ENCODE results near the gene GHRHR. TPM values are rescaled to one million over a fixed set of nuclear protein-coding genes. Genes with fewer than 3 reads are reported as not detected.

GHRHR gene
- total and polyA plus RNA-seq, 2 donors (not counting 1 experiment from before 2014, with no cell fraction given): not detected

- Histone ChIP-seq H3K4me1 (ENCODE audit: control insufficient read depth in 2 of 2, insufficient read depth in 2 of 2, low read length in 2 of 2) (no peaks in the 10 kb centered on the region), H3K36me3 (replicated peaks in 1 of 2; ENCODE audit: control extremely low read depth in 1 of 2, control insufficient read depth in 1 of 2, extremely low read depth in 1 of 2, insufficient read depth in 2 of 2, low read length in 1 of 2) (no peaks in the 10 kb centered on the region), H3K4me3 (ENCODE audit: control extremely low read depth in 1 of 5, extremely low read depth in 1 of 5, insufficient read depth in 1 of 5, low read depth in 2 of 5, low read length in 4 of 5) (no peak overlapping the region), H4K20me1 (ENCODE audit: control insufficient read depth, insufficient read depth, low read length, poor library complexity, severe bottlenecking) (no peaks in the 10 kb centered on the region), H3K27ac (ENCODE audit: low read length in 2 of 2) (no peak overlapping the region), H3K4me2 (replicated peaks; ENCODE audit: low read depth, low read length, poor library complexity, severe bottlenecking) (no peak overlapping the region), H3K79me2 (ENCODE audit: control insufficient read depth, insufficient read depth, low read length) (no peaks in the 10 kb centered on the region), H3K9me3 (ENCODE audit: control extremely low read depth in 1 of 3, control insufficient read depth in 2 of 3, insufficient read depth in 1 of 3, low read length in 2 of 3) (peaks cover 0 to 12% (median 0%) of the 10 kb centered on the region in 3 donors), H2AFZ (ENCODE audit: insufficient read depth, low read depth, low read length, poor library complexity, severe bottlenecking) (no peak overlapping the region), H3K9ac (ENCODE audit: low read length) (no peak overlapping the region), H3K27me3 (replicated peaks in 1 of 4; ENCODE audit: control extremely low read depth in 1 of 4, control insufficient read depth in 3 of 4, insufficient read depth in 4 of 4, low read length in 3 of 4) (peaks cover 0 to 3% (median 0%) of the 10 kb centered on the region in 4 experiments)
- Mint-ChIP-seq H3K4me1 (no peaks in the 10 kb centered on the region), H3K4me3 (no peak overlapping the region), H3K27ac (no peak overlapping the region), H3K9me3 (ENCODE audit: insufficient read depth) (no peaks in the 10 kb centered on the region), H3K27me3 (peaks cover 18% of the 10 kb centered on the region)
- ATAC-seq (ENCODE audit: low read depth) (no peak), DNase-seq (no peak)
- no peak for TF ChIP-seq EZH2 (IDR thresholded peaks at IDR 0.05; ENCODE audit: borderline replicate concordance, insufficient read depth, low read depth, low read length, poor library complexity, severe bottlenecking)
- no peak for TF ChIP-seq CTCF (IDR thresholded peaks at IDR 0.05)
- CTCF ChIA-PET: interaction anchor here (0.9 kb wide), 1 partner anchor 44 kb away, joined by 3 read pairs; no protein-coding TSS in a partner anchor
- intact Hi-C loops (cut with micrococcal nuclease): no loop called here
- POLR2A ChIA-PET: no interaction called here
- WGBS (ENCODE audit: insufficient coverage): 35% methylated on average over 13 of the region's 20 CpGs
Observed at GRCh38 chr7:31027161-31027965, 63.6 kb downstream of the GHRHR start.

- intact Hi-C loops (cut with micrococcal nuclease): no loop called here
- Mint-ChIP-seq H3K9me3 (ENCODE audit: insufficient read depth) (no peaks in the 10 kb centered on the region), H3K27me3 (peaks cover 18% of the 10 kb centered on the region), H3K4me1 (no peaks in the 10 kb centered on the region), H3K4me3 (no peak overlapping the region), H3K27ac (no peak overlapping the region)
- ChIA-PET CTCF (no interaction called here), POLR2A (no interaction called here)
- no peak for TF ChIP-seq CTCF (IDR thresholded peaks at IDR 0.05)
- TF ChIP-seq EZH2 (IDR thresholded peaks at IDR 0.05; ENCODE audit: borderline replicate concordance, insufficient read depth, low read depth, low read length, poor library complexity, severe bottlenecking): no peak
- Histone ChIP-seq H3K4me1 (ENCODE audit: control insufficient read depth in 2 of 2, insufficient read depth in 2 of 2, low read length in 2 of 2) (no peaks in the 10 kb centered on the region), H4K20me1 (ENCODE audit: control insufficient read depth, insufficient read depth, low read length, poor library complexity, severe bottlenecking) (no peaks in the 10 kb centered on the region), H3K4me3 (ENCODE audit: control extremely low read depth in 1 of 5, extremely low read depth in 1 of 5, insufficient read depth in 1 of 5, low read depth in 2 of 5, low read length in 4 of 5) (no peak overlapping the region), H3K27me3 (replicated peaks in 1 of 4; ENCODE audit: control extremely low read depth in 1 of 4, control insufficient read depth in 3 of 4, insufficient read depth in 4 of 4, low read length in 3 of 4) (peaks cover 0 to 3% (median 0%) of the 10 kb centered on the region in 4 experiments), H3K9me3 (ENCODE audit: control extremely low read depth in 1 of 3, control insufficient read depth in 2 of 3, insufficient read depth in 1 of 3, low read length in 2 of 3) (peaks cover 0 to 14% (median 0%) of the 10 kb centered on the region in 3 donors), H3K79me2 (ENCODE audit: control insufficient read depth, insufficient read depth, low read length) (no peaks in the 10 kb centered on the region), H3K36me3 (replicated peaks in 1 of 2; ENCODE audit: control extremely low read depth in 1 of 2, control insufficient read depth in 1 of 2, extremely low read depth in 1 of 2, insufficient read depth in 2 of 2, low read length in 1 of 2) (no peaks in the 10 kb centered on the region), H3K4me2 (replicated peaks; ENCODE audit: low read depth, low read length, poor library complexity, severe bottlenecking) (no peak overlapping the region), H3K27ac (ENCODE audit: low read length in 2 of 2) (no peak overlapping the region), H3K9ac (ENCODE audit: low read length) (no peak overlapping the region), H2AFZ (ENCODE audit: insufficient read depth, low read depth, low read length, poor library complexity, severe bottlenecking) (no peak overlapping the region)
- WGBS (ENCODE audit: insufficient coverage): 91% methylated on average over 5 of the region's 5 CpGs
- no peak for DNase-seq
- no peak for ATAC-seq (ENCODE audit: low read depth)
Observed at GRCh38 chr7:31028006-31028405, 64.3 kb downstream of the GHRHR start.

All from B cell (primary cell).